GM10248 (cell line): ENCODE measurements around the gene TSPAN5.

Experiments used
- CTCF ChIA-PET: fragments of 300-600 bp; sonication (Branson Sonifier 250); formaldehyde crosslinking; extraction: SDS; loops from one replicate; lab custom pipeline; 2021; ENCODE audit warnings: antibody characterized with exemption; lab: Yijun Ruan, JAX
- POLR2A ChIA-PET: fragments of 350-650 bp; sonication (Branson Sonifier 250); formaldehyde crosslinking; extraction: SDS; loops from one replicate; lab custom pipeline; 2020; ENCODE audit warnings: antibody characterized with exemption; lab: Yijun Ruan, JAX
- DNase-seq: peaks from one replicate; pipeline ENCODE4 v3.0.0; 2012; ENCODE audit errors: extremely low spot score
- TF ChIP-seq, protein P1 (sequence below): IDR thresholded peaks from 2 replicates; pipeline ENCODE4 v1.5.1; 2012; ENCODE audit warnings: mild to moderate bottlenecking, low read depth; ENCODE audit errors: extremely low read depth, missing control alignments, control extremely low read depth

Gene TSPAN5

DNA sequence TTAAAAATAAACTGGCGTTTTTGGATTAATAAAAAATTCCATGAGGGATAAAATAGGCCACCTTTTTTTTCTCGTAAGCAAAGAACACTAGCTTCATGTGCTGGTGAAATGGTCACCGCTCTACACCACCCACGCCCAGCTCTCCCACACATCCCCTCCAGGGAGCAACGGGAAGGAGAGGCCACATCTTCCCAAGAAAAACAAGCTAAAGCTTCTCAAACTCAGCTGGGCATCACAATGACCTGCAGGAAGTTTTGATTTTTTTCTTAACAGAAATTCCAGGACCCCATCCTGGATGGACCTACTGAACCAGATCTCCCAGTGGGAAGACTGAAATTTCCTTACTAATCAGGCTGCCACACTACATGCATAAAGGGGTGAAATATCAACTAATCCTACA lies 9.8 kb downstream of the TSPAN5 start:
- POLR2A ChIA-PET: no interaction called here
- TF ChIP-seq, protein P1, sequence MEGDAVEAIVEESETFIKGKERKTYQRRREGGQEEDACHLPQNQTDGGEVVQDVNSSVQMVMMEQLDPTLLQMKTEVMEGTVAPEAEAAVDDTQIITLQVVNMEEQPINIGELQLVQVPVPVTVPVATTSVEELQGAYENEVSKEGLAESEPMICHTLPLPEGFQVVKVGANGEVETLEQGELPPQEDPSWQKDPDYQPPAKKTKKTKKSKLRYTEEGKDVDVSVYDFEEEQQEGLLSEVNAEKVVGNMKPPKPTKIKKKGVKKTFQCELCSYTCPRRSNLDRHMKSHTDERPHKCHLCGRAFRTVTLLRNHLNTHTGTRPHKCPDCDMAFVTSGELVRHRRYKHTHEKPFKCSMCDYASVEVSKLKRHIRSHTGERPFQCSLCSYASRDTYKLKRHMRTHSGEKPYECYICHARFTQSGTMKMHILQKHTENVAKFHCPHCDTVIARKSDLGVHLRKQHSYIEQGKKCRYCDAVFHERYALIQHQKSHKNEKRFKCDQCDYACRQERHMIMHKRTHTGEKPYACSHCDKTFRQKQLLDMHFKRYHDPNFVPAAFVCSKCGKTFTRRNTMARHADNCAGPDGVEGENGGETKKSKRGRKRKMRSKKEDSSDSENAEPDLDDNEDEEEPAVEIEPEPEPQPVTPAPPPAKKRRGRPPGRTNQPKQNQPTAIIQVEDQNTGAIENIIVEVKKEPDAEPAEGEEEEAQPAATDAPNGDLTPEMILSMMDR: no peak
- DNase-seq: no peak
- CTCF ChIA-PET: interaction anchor here (1.0 kb wide), 1 partner anchor 9 kb away, joined by 4 read pairs; no protein-coding TSS in a partner anchor

DNA sequence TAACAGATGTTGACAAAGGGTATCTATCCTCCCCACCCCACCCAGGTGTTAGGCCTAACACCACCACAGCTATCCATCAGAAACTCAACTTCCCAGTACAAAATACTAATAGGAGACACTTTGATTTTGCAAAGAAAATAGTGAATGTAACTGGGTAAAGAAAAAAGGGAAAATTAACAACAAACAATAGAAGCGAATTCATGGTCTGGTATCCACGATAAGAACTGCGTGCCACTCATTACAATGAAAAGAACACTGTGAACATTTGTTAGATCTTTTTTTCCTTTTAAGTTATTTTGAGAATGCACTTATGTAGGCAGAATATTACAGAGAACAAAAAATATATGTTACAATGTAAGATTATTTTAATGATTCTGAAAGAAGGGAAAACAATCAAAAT lies 12.0 kb downstream of the TSPAN5 start:
- TF ChIP-seq, protein P1: no peak
- ChIA-PET CTCF (no interaction called here), POLR2A (no interaction called here)
- DNase-seq: no peak

DNA sequence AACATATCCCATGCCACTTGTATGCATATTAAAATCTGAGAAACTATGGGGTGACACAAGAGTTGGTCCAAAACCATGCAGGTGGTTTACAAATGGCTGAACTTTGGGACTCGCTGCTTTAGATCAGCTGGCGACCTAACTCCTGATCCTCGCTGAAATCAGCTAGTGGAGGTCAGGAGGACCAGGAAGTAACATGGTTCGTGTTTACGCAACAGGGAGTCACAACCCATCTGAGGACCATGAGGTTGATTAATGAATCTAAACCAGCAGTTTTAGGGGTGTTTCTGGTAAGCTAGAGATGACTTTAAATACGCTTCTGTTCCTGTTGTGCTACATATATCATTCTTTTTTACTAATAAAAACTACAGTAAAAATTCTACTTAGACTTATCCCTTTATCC lies 12.9 kb downstream of the TSPAN5 start:
- TF ChIP-seq, protein P1: no peak
- ChIA-PET POLR2A (no interaction called here), CTCF (no interaction called here)
- DNase-seq: no peak

DNA sequence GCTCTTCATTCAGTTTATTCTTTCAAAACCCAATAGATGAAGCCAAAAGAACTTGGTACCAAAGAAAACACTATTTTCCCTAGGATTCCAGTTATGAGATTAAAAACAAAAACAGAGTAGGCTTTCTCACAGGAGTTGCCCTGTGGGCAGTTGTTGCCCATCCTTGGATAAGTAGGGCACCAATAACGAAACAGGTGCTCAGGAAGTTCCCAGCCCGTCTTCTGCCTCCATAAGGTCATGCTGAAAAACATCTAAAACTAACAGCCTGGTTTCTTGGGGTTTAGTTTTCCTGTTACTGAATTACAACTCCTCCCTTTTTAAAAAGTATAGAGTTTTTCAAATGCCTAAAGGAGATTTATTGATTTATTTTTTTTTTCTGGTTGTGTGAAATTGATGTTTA lies 14.7 kb downstream of the TSPAN5 start:
- ChIA-PET CTCF (no interaction called here), POLR2A (no interaction called here)
- DNase-seq: no peak
- TF ChIP-seq, protein P1: no peak

DNA sequence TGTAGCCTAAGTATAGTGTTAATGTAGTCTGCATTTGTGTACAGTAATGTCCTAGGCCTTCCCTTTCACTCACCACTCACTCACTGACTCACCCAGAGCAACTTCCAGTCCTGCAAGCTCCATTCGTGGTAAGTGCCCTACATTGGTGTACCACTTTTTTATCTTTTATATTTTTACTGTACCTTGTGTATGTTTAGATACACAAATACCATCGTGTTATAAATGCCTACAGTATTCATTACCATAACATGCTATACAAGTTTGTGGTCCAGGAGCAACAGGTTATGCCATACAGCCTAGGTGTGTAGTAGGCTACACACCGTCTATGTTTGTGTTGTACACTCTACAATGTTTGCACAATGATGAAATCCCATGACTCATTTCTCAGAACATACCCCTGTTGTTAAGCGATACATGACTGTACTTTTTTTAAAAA lies 15.4 kb downstream of the TSPAN5 start:
- ChIA-PET POLR2A (no interaction called here), CTCF (no interaction called here)
- DNase-seq: no peak
- TF ChIP-seq, protein P1: no peak

DNA sequence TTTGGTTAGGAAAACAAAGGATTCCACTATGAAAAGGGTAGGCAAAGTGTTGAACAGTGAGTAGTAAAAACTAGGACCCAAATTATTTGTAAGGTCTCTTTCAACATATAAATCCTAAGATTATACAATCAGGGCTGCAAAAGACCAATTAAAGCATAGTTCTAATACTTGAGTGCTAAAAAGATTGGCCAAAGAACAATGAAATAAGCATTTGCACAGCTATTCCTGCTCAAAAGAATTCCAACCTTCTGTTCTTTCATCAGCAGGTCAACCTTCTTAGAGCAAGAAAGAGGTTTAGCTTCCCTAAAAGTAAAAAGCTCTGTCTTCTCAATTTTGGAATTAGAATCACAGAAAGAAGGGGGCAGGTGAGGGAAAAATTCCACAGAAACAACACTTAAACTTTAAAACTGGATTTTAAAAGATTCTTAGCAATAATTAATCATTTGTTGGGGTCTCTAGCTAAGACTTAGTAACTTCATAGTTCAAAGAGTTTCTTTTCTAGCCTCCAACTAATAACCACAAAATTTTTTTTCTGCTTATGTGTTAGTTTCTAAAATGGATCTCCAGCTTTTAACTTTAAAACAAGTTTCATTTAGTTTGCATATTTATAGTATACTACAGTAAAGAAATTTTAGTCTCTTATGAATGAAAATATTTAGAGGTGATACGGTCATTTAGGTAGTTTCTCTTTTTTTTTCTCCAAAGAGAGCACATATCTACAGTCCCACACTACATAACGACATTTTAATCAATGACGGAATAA lies 16.3 kb downstream of the TSPAN5 start:
- POLR2A ChIA-PET: no interaction called here
- DNase-seq: no peak
- TF ChIP-seq, protein P1: no peak
- CTCF ChIA-PET: interaction anchor here (1.0 to 1.2 kb wide), 3 partner anchors 13 to 414 kb away, joined by 3 to 4 read pairs (median 3); no protein-coding TSS in a partner anchor
